Fibroblast of lung (primary cell): ENCODE results near the gene P2RY8. TPM values are rescaled to one million over a fixed set of nuclear protein-coding genes. Genes with fewer than 3 reads are reported as not detected.
"Not testable (repeated sequence)": the region's sequence is repeated elsewhere in the genome, so short reads cannot be mapped to it uniquely, and the experiment has no call there.

Source experiments
- DNase-seq, 2 donors: peaks; one replicate each; pipeline versions ENCODE4 v3.0.0 to v3.0.0-alpha.2; 2010; ENCODE audit warnings: low read depth in 2 of 2
- H2AFZ ChIP-seq: 2 replicates; pipeline ENCODE4 v1.5.1; 2012; ENCODE audit warnings: low read length, control low read depth, inconsistent platforms
- H3K27ac ChIP-seq: 2 replicates; pipeline ENCODE4 v1.5.1; 2011; ENCODE audit warnings: low read length, control low read depth; ENCODE audit not compliant: insufficient read depth
- H3K27me3 ChIP-seq: 2 replicates; pipeline ENCODE4 v1.5.1; 2011; ENCODE audit warnings: mild to moderate bottlenecking, low read length; ENCODE audit not compliant: control insufficient read depth, insufficient read depth
- H3K36me3 ChIP-seq: 2 replicates; pipeline ENCODE4 v1.5.1; 2011; ENCODE audit warnings: low read length; ENCODE audit not compliant: control insufficient read depth, insufficient read depth
- H3K4me1 ChIP-seq: 2 replicates; pipeline ENCODE4 v1.5.1; 2011; ENCODE audit warnings: low read length; ENCODE audit not compliant: control insufficient read depth, insufficient read depth; ENCODE audit errors: extremely low read depth
- H3K4me2 ChIP-seq: 2 replicates; pipeline ENCODE4 v1.5.1; 2011; ENCODE audit warnings: low read length, control low read depth; ENCODE audit not compliant: insufficient read depth; ENCODE audit errors: extremely low read depth
- H3K4me3 ChIP-seq, 4 experiments: fragments of 200-600 bp in 1 of 4; sonication (generic) in 1 of 4; replicated peaks in 1 of 4; 2 replicates each; pipeline ENCODE4 v1.5.1; 2011 to 2016; ENCODE audit warnings: low read length in 4 of 4, low read depth in 3 of 4, mild to moderate bottlenecking in 3 of 4, control low read depth in 2 of 4, inconsistent platforms in 1 of 4, mixed read lengths in 1 of 4; ENCODE audit not compliant: insufficient read depth in 1 of 4; ENCODE audit errors: control extremely low read depth in 1 of 4
- H3K79me2 ChIP-seq: 2 replicates; pipeline ENCODE4 v1.5.1; 2012; ENCODE audit warnings: mild to moderate bottlenecking, low read length, inconsistent platforms; ENCODE audit not compliant: control insufficient read depth, insufficient read depth
- H3K9ac ChIP-seq: 2 replicates; pipeline ENCODE4 v1.5.1; 2011; ENCODE audit warnings: mild to moderate bottlenecking, low read length, control low read depth; ENCODE audit not compliant: insufficient read depth
- H3K9me3 ChIP-seq: 2 replicates; pipeline ENCODE4 v1.5.1; 2012; ENCODE audit warnings: low read depth, low read length; ENCODE audit not compliant: control insufficient read depth, insufficient read depth
- H4K20me1 ChIP-seq: 2 replicates; pipeline ENCODE4 v1.5.1; 2011; ENCODE audit warnings: low read length; ENCODE audit not compliant: control insufficient read depth, insufficient read depth; ENCODE audit errors: extremely low read depth
- EZH2 ChIP-seq: IDR thresholded peaks from 2 replicates; pipeline ENCODE4 v1.5.1; 2012; ENCODE audit warnings: low read length, control low read depth, mild to moderate bottlenecking; ENCODE audit errors: missing control alignments
- polyA plus RNA-seq, 2 donors: library from polyadenylated mRNA; depleted of rRNA in 1 of 2; stranded (reverse) in 1 of 2; unstranded in 1 of 2; fragments of >200 nt; gene quantifications; 2 replicates each; pipeline ENCODE4 v1.2.1, GENCODE V29; 2011 to 2012; ENCODE audit warnings: missing spikeins in 1 of 2
- total RNA-seq: library from RNA; depleted of rRNA; stranded (reverse); fragments of >200 nt; gene quantifications from 2 replicates; pipeline ENCODE4 v1.2.1, GENCODE V29; 2014
- TF ChIP-seq, protein P1 (sequence below), 2 donors: IDR thresholded peaks in 1 of 2; conservative IDR thresholded peaks in 1 of 2; 1 replicate in 1 of 2; 2 replicates in 1 of 2; pipeline ENCODE4 v1.5.1; 2011 to 2012; ENCODE audit warnings: low read length in 2 of 2, control low read depth in 1 of 2, inconsistent platforms in 1 of 2, low read depth in 1 of 2, mild to moderate bottlenecking in 1 of 2

The P2RY8 gene
- total and polyA plus RNA-seq, 2 donors (not counting 1 experiment from before 2014, with no cell fraction given): not detected

DNA sequence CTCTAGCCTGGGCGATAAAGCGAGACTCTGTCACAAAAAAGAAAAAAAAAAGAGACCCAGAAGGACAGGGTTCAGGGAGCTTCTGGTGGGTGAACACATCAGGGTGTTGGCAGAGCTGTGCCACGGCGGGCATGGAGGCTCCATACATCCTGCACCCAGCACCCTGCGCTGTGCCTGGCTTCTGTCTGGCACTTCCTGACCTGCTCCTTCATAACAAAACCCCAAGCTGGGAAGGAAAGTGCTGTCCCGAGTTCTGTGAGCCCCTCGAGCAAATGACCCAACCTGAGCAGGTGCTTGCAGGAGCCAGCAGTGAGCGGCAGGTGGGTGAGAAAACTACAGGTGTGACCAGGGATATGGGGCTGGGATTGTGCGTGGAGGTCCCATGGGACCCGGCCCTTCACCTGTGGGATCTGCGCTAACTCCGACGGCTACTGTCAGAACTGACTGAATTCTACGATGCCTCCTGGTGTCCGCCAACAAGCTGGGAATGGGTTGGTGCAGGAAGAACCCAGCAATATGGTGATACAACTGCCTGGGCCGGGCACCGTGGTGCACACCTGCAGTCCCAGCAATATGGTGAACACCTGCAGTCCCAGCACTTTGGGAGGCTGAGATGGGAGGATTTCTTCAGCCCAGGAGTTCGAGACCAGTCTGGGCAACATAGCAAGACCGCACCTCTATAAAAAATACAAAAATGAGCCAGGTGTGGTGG, 103.2 kb downstream of the P2RY8 start:
- H3K27me3 ChIP-seq: no peaks in the 10 kb centered on the region
- H3K4me1 ChIP-seq: no peaks in the 10 kb centered on the region
- TF ChIP-seq, protein P1, sequence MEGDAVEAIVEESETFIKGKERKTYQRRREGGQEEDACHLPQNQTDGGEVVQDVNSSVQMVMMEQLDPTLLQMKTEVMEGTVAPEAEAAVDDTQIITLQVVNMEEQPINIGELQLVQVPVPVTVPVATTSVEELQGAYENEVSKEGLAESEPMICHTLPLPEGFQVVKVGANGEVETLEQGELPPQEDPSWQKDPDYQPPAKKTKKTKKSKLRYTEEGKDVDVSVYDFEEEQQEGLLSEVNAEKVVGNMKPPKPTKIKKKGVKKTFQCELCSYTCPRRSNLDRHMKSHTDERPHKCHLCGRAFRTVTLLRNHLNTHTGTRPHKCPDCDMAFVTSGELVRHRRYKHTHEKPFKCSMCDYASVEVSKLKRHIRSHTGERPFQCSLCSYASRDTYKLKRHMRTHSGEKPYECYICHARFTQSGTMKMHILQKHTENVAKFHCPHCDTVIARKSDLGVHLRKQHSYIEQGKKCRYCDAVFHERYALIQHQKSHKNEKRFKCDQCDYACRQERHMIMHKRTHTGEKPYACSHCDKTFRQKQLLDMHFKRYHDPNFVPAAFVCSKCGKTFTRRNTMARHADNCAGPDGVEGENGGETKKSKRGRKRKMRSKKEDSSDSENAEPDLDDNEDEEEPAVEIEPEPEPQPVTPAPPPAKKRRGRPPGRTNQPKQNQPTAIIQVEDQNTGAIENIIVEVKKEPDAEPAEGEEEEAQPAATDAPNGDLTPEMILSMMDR (conservative IDR thresholded peaks at IDR 0.05 in 1 of 2, IDR thresholded peaks at IDR 0.05 in 1 of 2; ENCODE audit: low read depth in 1 of 2, low read length in 2 of 2): no peak
- no peak overlapping the region for H3K27ac ChIP-seq
- H2AFZ ChIP-seq: no peak overlapping the region
- H3K36me3 ChIP-seq: no peaks in the 10 kb centered on the region
- H3K79me2 ChIP-seq: no peaks in the 10 kb centered on the region
- H3K9ac ChIP-seq: no peak overlapping the region
- H3K9me3 ChIP-seq: no peaks in the 10 kb centered on the region
- H4K20me1 ChIP-seq: no peaks in the 10 kb centered on the region
- no peak for DNase-seq
- no peak overlapping the region for H3K4me3 ChIP-seq
- H3K4me2 ChIP-seq: no peak overlapping the region

DNA sequence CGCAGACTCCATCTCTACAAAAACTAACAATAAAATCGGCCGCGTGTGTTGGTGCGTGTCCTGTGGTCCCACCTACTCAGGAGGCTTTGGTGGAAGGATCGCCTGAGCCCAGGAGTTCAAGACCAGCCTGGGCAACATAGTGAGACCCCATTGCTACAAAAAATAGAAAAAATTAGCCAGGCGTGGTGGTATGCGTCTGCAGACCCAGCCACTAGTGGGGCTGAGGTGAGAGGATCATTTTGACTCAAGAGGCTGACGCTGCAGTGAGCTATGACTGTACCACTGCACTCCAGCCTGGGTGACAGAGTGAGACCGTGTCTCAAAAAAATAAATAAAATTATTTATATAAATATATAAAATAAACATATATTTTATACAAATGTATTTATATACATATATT, 106.5 kb downstream of the P2RY8 start:
- H3K27ac ChIP-seq: no peak overlapping the region
- no peaks in the 10 kb centered on the region for H3K9me3 ChIP-seq
- H3K4me2 ChIP-seq: no peak overlapping the region
- H3K4me1 ChIP-seq: no peaks in the 10 kb centered on the region
- no peak overlapping the region for H3K4me3 ChIP-seq
- H3K9ac ChIP-seq: no peak overlapping the region
- H3K36me3 ChIP-seq: peaks cover 6% of the 10 kb centered on the region
- TF ChIP-seq EZH2: no peak
- TF ChIP-seq, protein P1 (conservative IDR thresholded peaks at IDR 0.05 in 1 of 2, IDR thresholded peaks at IDR 0.05 in 1 of 2; ENCODE audit: low read depth in 1 of 2, low read length in 2 of 2): no peak
- no peak overlapping the region for H2AFZ ChIP-seq
- H3K27me3 ChIP-seq: no peaks in the 10 kb centered on the region
- H4K20me1 ChIP-seq: no peaks in the 10 kb centered on the region
- no peak for DNase-seq
- no peaks in the 10 kb centered on the region for H3K79me2 ChIP-seq

DNA sequence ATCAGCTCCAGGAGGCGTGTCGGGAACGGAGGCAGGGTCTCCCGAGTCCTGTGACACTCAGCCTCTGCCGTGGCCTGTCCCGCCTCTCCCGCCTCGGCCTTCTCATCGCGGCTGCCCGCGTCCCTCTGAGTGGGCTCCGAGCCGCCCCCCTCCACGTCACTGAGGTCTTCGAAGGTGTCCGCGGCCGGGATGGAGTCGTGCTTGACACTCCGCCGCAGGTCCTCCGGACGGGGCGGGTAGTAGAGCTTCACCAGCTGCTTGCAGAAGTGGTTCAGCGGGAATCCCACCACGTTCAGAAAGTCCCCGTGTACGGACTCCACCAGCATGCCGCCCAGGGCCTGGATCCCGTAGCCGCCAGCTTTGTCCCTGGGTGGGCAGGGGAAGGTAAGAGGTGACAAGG, 109.2 kb downstream of the P2RY8 start:
- Histone ChIP-seq H3K4me3 (no peak overlapping the region), H3K79me2 (no peaks in the 10 kb centered on the region), H3K27ac (no peak overlapping the region), H3K4me2 (no peak overlapping the region), H3K9ac (no peak overlapping the region), H4K20me1 (no peaks in the 10 kb centered on the region), H3K27me3 (no peaks in the 10 kb centered on the region), H2AFZ (no peak overlapping the region), H3K36me3 (peaks cover 8% of the 10 kb centered on the region), H3K4me1 (no peaks in the 10 kb centered on the region), H3K9me3 (no peaks in the 10 kb centered on the region)
- DNase-seq: no peak
- TF ChIP-seq, protein P1 (conservative IDR thresholded peaks at IDR 0.05 in 1 of 2, IDR thresholded peaks at IDR 0.05 in 1 of 2; ENCODE audit: low read depth in 1 of 2, low read length in 2 of 2): no peak
- no peak for TF ChIP-seq EZH2

DNA sequence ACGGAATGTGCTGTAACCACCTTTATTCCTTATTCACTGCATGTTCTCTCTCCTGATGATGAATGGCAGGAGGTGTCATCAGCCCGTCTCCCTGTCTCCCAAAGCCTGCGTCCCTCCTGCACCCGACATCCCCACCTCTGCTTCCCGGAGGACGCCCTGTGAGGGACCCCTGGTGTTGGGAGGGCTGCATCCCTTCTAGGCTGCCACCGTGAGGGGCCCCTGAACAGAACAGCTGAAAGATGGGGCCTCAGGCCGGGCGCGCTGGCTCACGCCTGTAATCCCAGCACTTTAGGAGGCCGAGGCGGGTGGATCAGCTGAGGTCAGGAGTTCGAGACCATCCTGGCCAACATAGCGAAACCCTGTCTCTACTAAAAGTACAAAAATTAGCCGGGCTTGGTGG, 110.7 kb downstream of the P2RY8 start:
- H3K27me3 ChIP-seq, H2AFZ ChIP-seq, H3K4me3 ChIP-seq, H3K4me2 ChIP-seq, H3K4me1 ChIP-seq, H3K9me3 ChIP-seq, H4K20me1 ChIP-seq, H3K9ac ChIP-seq, H3K27ac ChIP-seq, DNase-seq, H3K79me2 ChIP-seq: not testable (repeated sequence)
- peaks cover 10% of the 10 kb centered on the region for H3K36me3 ChIP-seq
